ENCODE results near the gene RASA1.

RASA1 gene

DNA sequence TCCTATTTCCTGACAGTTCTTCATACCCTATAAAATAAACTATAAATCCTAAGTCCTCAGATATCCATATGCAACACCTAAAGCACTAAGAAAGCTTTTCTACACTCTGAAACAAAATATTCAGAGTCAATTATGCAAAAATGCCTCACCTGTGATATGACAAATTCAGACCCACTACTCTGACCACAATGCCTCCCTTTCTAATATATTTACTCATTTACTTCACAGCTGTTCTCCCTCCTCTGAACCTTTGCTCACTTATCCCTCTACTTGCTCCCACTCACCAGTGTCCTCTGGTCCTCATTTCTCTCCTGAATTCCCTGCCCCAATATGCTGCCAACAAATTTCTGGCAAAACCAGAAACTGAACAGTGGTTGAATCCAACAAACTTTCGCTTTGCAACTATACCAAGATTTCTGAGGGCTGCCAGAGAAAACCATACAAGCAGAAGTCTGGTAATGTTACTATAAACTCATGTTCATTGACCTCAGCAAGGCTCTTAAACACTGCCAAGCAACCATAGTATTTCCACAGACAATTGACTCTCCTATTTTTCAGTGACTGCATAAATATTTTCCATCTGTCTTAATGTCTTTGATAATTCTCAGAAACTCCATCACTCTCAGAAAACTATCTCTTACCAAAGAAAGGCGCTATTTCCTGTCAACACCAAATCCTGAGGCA is 137.9 kb downstream of the RASA1 start:
- peak overlapping the region; percentile 5 for H3K27ac ChIP-seq (ENCODE audit: low read depth, low read length)
- H3K27me3 ChIP-seq (ENCODE audit: control insufficient read depth in 5 of 5, insufficient read depth in 4 of 5, low read length in 5 of 5), result no peaks in the 10 kb centered on the region
- H3K9me3 ChIP-seq (ENCODE audit: control insufficient read depth in 5 of 5, low read length in 5 of 5), result no peaks in the 10 kb centered on the region
- H3K36me3 ChIP-seq (ENCODE audit: control insufficient read depth in 5 of 5, insufficient read depth in 5 of 5, low read length in 5 of 5), result peaks cover 53 to 74% (median 67%) of the 10 kb centered on the region in 5 donors
- H3K9ac ChIP-seq (ENCODE audit: low read length in 5 of 5), result peak overlapping the region in 1 of 5 donors; percentile 14
- peaks cover 0 to 28% (median 5%) of the 10 kb centered on the region in 5 donors for H3K4me1 ChIP-seq (ENCODE audit: control insufficient read depth in 5 of 5, insufficient read depth in 5 of 5, low read length in 5 of 5)
- no peak overlapping the region for H3K4me3 ChIP-seq (ENCODE audit: low read depth in 1 of 5, low read length in 5 of 5)

GRCh38 chr5:87408204-87408603 is 140.5 kb downstream of the RASA1 start:
- Histone ChIP-seq H3K4me1 (ENCODE audit: control insufficient read depth in 5 of 5, insufficient read depth in 5 of 5, low read length in 5 of 5) (peaks cover 0 to 39% (median 12%) of the 10 kb centered on the region in 5 donors), H3K4me3 (ENCODE audit: low read depth in 1 of 5, low read length in 5 of 5) (no peak overlapping the region), H3K9ac (ENCODE audit: low read length in 5 of 5) (peak overlapping the region in 1 of 5 donors; percentile 53), H3K27me3 (ENCODE audit: control insufficient read depth in 5 of 5, insufficient read depth in 4 of 5, low read length in 5 of 5) (no peaks in the 10 kb centered on the region), H3K9me3 (ENCODE audit: control insufficient read depth in 5 of 5, low read length in 5 of 5) (no peaks in the 10 kb centered on the region), H3K27ac (ENCODE audit: low read depth, low read length) (no peak overlapping the region), H3K36me3 (ENCODE audit: control insufficient read depth in 5 of 5, insufficient read depth in 5 of 5, low read length in 5 of 5) (peaks cover 43 to 62% (median 58%) of the 10 kb centered on the region in 5 donors)

- peaks cover 26 to 39% (median 34%) of the 10 kb centered on the region in 5 donors for H3K36me3 ChIP-seq (ENCODE audit: control insufficient read depth in 5 of 5, insufficient read depth in 5 of 5, low read length in 5 of 5)
- peak overlapping the region; percentile 93 for H3K27ac ChIP-seq (ENCODE audit: low read depth, low read length)
- no peaks in the 10 kb centered on the region for H3K27me3 ChIP-seq (ENCODE audit: control insufficient read depth in 5 of 5, insufficient read depth in 4 of 5, low read length in 5 of 5)
- H3K9me3 ChIP-seq (ENCODE audit: control insufficient read depth in 5 of 5, low read length in 5 of 5), result no peaks in the 10 kb centered on the region
- H3K4me3 ChIP-seq (ENCODE audit: low read depth in 1 of 5, low read length in 5 of 5), result peak overlapping the region; percentile 37 to 98 (median 86)
- H3K9ac ChIP-seq (ENCODE audit: low read length in 5 of 5), result peak overlapping the region in 3 of 5 donors; percentile 29 to 100 (median 100)
- H3K4me1 ChIP-seq (ENCODE audit: control insufficient read depth in 5 of 5, insufficient read depth in 5 of 5, low read length in 5 of 5), result peaks cover 0 to 33% (median 15%) of the 10 kb centered on the region in 5 donors
Measured at GRCh38 chr5:87410931-87411330, 143.2 kb downstream of the RASA1 start.

GRCh38 chr5:87411586-87411972 is 143.9 kb downstream of the RASA1 start:
- peak overlapping the region; percentile 83 to 99 (median 95) for H3K4me3 ChIP-seq (ENCODE audit: low read depth in 1 of 5, low read length in 5 of 5)
- H3K36me3 ChIP-seq (ENCODE audit: control insufficient read depth in 5 of 5, insufficient read depth in 5 of 5, low read length in 5 of 5), result peaks cover 24 to 33% (median 32%) of the 10 kb centered on the region in 5 donors
- peak overlapping the region; percentile 93 for H3K27ac ChIP-seq (ENCODE audit: low read depth, low read length)
- peak overlapping the region; percentile 94 to 100 (median 99) for H3K9ac ChIP-seq (ENCODE audit: low read length in 5 of 5)
- H3K9me3 ChIP-seq (ENCODE audit: control insufficient read depth in 5 of 5, low read length in 5 of 5), result no peaks in the 10 kb centered on the region
- peaks cover 0 to 30% (median 15%) of the 10 kb centered on the region in 5 donors for H3K4me1 ChIP-seq (ENCODE audit: control insufficient read depth in 5 of 5, insufficient read depth in 5 of 5, low read length in 5 of 5)
- no peaks in the 10 kb centered on the region for H3K27me3 ChIP-seq (ENCODE audit: control insufficient read depth in 5 of 5, insufficient read depth in 4 of 5, low read length in 5 of 5)

GRCh38 chr5:87411973-87412629 is 144.4 kb downstream of the RASA1 start:
- peak overlapping the region; percentile 94 to 100 (median 99) for H3K9ac ChIP-seq (ENCODE audit: low read length in 5 of 5)

GRCh38 chr5:87412630-87413342 is 145.1 kb downstream of the RASA1 start, which contains the start of gene CCNH:
TSS of gene CCNH (minus strand) at chr5:87412930. CDS start at chr5:87412794, 136 bp downstream.
- Histone ChIP-seq H3K4me1 (ENCODE audit: control insufficient read depth in 5 of 5, insufficient read depth in 5 of 5, low read length in 5 of 5) (peaks cover 0 to 26% (median 15%) of the 10 kb centered on the region in 5 donors), H3K27me3 (ENCODE audit: control insufficient read depth in 5 of 5, insufficient read depth in 4 of 5, low read length in 5 of 5) (no peaks in the 10 kb centered on the region), H3K4me3 (ENCODE audit: low read depth in 1 of 5, low read length in 5 of 5) (peak within 1 kb of the TSS; percentile 83 to 99 (median 95)), H3K9ac (ENCODE audit: low read length in 5 of 5) (peak within 1 kb of the TSS; percentile 94 to 100 (median 99)), H3K9me3 (ENCODE audit: control insufficient read depth in 5 of 5, low read length in 5 of 5) (no peaks in the 10 kb centered on the region), H3K27ac (ENCODE audit: low read depth, low read length) (peak within 1 kb of the TSS; percentile 93), H3K36me3 (ENCODE audit: control insufficient read depth in 5 of 5, insufficient read depth in 5 of 5, low read length in 5 of 5) (peaks cover 13 to 21% (median 20%) of the 10 kb centered on the region in 5 donors)

More at GRCh38 chr5:87411973-87412629, 144.4 kb downstream of the RASA1 start:
- H3K36me3 ChIP-seq (ENCODE audit: control insufficient read depth in 5 of 5, insufficient read depth in 5 of 5, low read length in 5 of 5), result peaks cover 19 to 28% (median 26%) of the 10 kb centered on the region in 5 donors
- no peaks in the 10 kb centered on the region for H3K27me3 ChIP-seq (ENCODE audit: control insufficient read depth in 5 of 5, insufficient read depth in 4 of 5, low read length in 5 of 5)
- peak overlapping the region; percentile 83 to 99 (median 95) for H3K4me3 ChIP-seq (ENCODE audit: low read depth in 1 of 5, low read length in 5 of 5)
- H3K4me1 ChIP-seq (ENCODE audit: control insufficient read depth in 5 of 5, insufficient read depth in 5 of 5, low read length in 5 of 5), result peaks cover 0 to 26% (median 15%) of the 10 kb centered on the region in 5 donors
- peak overlapping the region; percentile 93 for H3K27ac ChIP-seq (ENCODE audit: low read depth, low read length)
- no peaks in the 10 kb centered on the region for H3K9me3 ChIP-seq (ENCODE audit: control insufficient read depth in 5 of 5, low read length in 5 of 5)

GRCh38 chr5:87413343-87413645 is 145.6 kb downstream of the RASA1 start:
- Histone ChIP-seq H3K27ac (ENCODE audit: low read depth, low read length) (peak overlapping the region; percentile 93), H3K36me3 (ENCODE audit: control insufficient read depth in 5 of 5, insufficient read depth in 5 of 5, low read length in 5 of 5) (peaks cover 10 to 17% (median 16%) of the 10 kb centered on the region in 5 donors), H3K4me3 (ENCODE audit: low read depth in 1 of 5, low read length in 5 of 5) (peak overlapping the region; percentile 83 to 99 (median 95))

GRCh38 chr5:87418506-87418905 is 150.8 kb downstream of the RASA1 start:
- H3K4me3 ChIP-seq (ENCODE audit: low read depth in 1 of 5, low read length in 5 of 5), result no peak overlapping the region

More at GRCh38 chr5:87413343-87413645, 145.6 kb downstream of the RASA1 start:
- Histone ChIP-seq H3K4me1 (ENCODE audit: control insufficient read depth in 5 of 5, insufficient read depth in 5 of 5, low read length in 5 of 5) (peaks cover 0 to 25% (median 15%) of the 10 kb centered on the region in 5 donors), H3K9ac (ENCODE audit: low read length in 5 of 5) (peak overlapping the region; percentile 64 to 100 (median 94)), H3K9me3 (ENCODE audit: control insufficient read depth in 5 of 5, low read length in 5 of 5) (no peaks in the 10 kb centered on the region), H3K27me3 (ENCODE audit: control insufficient read depth in 5 of 5, insufficient read depth in 4 of 5, low read length in 5 of 5) (no peaks in the 10 kb centered on the region)

DNA sequence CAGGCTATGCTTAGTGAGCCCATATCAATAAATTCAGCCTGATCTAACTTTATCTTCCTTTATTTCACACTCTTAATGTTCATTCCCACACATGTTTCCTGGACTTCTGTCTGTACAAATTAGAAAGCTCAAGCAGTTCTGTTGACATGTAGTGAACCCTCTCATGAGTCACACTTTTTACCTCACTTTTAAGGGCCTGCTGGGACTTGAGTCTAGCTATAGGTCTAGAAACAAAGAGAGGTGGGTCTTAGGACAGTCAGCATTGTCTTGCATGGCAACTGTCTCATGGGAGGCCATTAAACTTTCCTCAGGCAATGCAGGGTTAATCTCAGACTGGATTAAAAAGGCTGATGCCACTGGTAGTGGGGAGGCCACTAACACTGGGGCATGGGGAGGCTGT is 153.6 kb downstream of the RASA1 start:
- H3K27me3 ChIP-seq (ENCODE audit: control insufficient read depth in 5 of 5, insufficient read depth in 4 of 5, low read length in 5 of 5), result no peaks in the 10 kb centered on the region
- no peaks in the 10 kb centered on the region for H3K9me3 ChIP-seq (ENCODE audit: control insufficient read depth in 5 of 5, low read length in 5 of 5)
- no peak overlapping the region for H3K4me3 ChIP-seq (ENCODE audit: low read depth in 1 of 5, low read length in 5 of 5)
- H3K9ac ChIP-seq (ENCODE audit: low read length in 5 of 5), result no peak overlapping the region
- peaks cover 0 to 4% (median 0%) of the 10 kb centered on the region in 5 donors for H3K4me1 ChIP-seq (ENCODE audit: control insufficient read depth in 5 of 5, insufficient read depth in 5 of 5, low read length in 5 of 5)
- H3K36me3 ChIP-seq (ENCODE audit: control insufficient read depth in 5 of 5, insufficient read depth in 5 of 5, low read length in 5 of 5), result no peaks in the 10 kb centered on the region
- H3K27ac ChIP-seq (ENCODE audit: low read depth, low read length), result no peak overlapping the region

More at GRCh38 chr5:87418506-87418905, 150.8 kb downstream of the RASA1 start:
- no peak overlapping the region for H3K9ac ChIP-seq (ENCODE audit: low read length in 5 of 5)
- no peaks in the 10 kb centered on the region for H3K9me3 ChIP-seq (ENCODE audit: control insufficient read depth in 5 of 5, low read length in 5 of 5)
- no peaks in the 10 kb centered on the region for H3K36me3 ChIP-seq (ENCODE audit: control insufficient read depth in 5 of 5, insufficient read depth in 5 of 5, low read length in 5 of 5)
- H3K27ac ChIP-seq (ENCODE audit: low read depth, low read length), result no peak overlapping the region
- no peaks in the 10 kb centered on the region for H3K27me3 ChIP-seq (ENCODE audit: control insufficient read depth in 5 of 5, insufficient read depth in 4 of 5, low read length in 5 of 5)
- peaks cover 0 to 1% (median 0%) of the 10 kb centered on the region in 5 donors for H3K4me1 ChIP-seq (ENCODE audit: control insufficient read depth in 5 of 5, insufficient read depth in 5 of 5, low read length in 5 of 5)
